Stimulated activated CD8-positive, alpha-beta memory T cell treated with anti-CD3 and anti-CD28 coated beads, Interleukin-15, amount 100 ng/mL, for 1 hour (primary cell): ENCODE measurements around the gene ELMO1.
"Not testable (repeated sequence)": the region's sequence is repeated elsewhere in the genome, so short reads cannot be mapped to it uniquely, and the experiment has no call there.

Experiments used
- DNase-seq: peaks from one replicate; pipeline ENCODE4 v3.0.0-alpha.2; 2020; ENCODE audit warnings: low read depth

The ELMO1 gene

GRCh38 chr7:37187179-37187578 lies 261.5 kb downstream of the ELMO1 start:
- no peak for DNase-seq

DNA sequence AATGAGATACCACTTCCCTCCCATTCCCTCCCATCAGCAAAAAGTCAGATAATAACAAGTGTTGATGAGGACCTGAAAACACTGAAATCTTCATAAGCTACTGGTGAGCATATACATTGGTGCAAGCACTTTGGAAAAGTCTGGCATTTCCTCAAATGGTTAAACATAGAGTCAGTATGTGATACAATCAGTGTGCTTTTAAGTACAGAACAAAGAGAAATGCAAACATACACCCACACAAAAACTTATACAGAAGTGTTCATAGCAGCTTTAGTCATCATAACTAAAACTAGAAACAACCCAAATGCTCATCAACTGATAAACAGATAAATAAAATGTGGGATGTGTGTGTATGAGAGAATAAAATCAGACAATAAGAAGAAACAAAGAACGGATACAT lies 261.9 kb downstream of the ELMO1 start:
- DNase-seq: no peak

GRCh38 chr7:37181550-37181932 lies 267.1 kb downstream of the ELMO1 start:
- DNase-seq: no peak

GRCh38 chr7:37180828-37181549 lies 267.7 kb downstream of the ELMO1 start:
- DNase-seq: no peak

- no peak for DNase-seq
These were observed 272.6 kb downstream of the ELMO1 start for GRCh38 chr7:37176079-37176478.

DNA sequence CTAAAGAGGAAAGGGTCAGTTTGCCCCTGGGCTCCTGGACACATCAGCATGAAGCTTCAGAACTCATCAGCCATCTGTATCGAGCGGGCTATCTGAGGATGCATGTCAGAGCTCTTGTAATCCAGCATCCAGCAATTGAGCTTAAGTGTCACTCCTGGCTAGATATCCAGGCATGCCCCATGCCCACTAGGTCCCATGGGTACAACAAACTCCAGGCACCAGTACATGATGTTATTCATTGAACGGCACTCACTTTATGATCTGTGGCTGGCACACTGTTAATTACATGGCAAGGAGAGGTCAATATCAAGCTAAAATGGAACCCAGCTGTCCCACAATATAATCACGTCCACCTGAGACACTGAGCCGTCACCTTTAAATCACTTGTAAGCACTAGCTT lies 274.2 kb downstream of the ELMO1 start:
- no peak for DNase-seq

- no peak for DNase-seq
These were observed 275.0 kb downstream of the ELMO1 start for GRCh38 chr7:37173670-37174069.

DNA sequence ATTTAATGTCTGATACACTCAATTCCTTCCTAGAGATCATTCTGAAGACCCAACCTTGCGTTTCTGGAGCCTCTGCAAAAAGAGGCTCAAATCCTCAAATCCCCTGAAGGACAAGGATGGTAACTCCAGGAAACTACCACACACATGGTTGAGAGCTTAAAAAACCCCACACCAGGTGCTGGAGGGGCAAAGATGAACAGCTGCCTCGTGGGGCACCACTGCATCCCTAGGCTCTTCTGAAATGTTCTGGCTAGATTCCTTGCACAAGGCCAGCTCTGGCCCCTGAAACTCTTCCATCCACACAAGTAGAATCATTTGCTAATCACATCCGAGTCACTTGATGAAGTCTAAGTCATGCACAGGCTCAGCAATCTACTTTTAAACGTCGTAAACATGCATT lies 286.6 kb downstream of the ELMO1 start:
- no peak for DNase-seq

DNA sequence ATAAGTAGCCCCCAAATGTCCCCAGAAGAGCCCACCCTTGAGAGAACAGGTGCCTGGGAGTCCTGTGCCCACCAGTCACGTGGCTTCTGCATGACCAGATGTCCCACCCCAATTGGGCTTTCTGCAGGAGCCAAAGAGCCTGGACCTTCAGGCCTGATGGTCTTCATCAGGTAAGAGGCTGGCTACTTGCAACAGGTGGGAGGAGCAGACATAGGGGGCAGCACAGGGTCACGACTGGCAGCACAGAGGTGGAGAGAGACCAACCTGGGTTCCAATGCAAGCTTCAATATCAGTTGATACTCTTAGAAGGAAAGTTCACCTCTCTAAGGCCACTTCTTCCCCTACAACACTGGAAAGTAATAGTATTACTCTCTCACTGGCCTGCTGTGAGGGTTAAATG lies 288.0 kb downstream of the ELMO1 start:
- DNase-seq: no peak

DNA sequence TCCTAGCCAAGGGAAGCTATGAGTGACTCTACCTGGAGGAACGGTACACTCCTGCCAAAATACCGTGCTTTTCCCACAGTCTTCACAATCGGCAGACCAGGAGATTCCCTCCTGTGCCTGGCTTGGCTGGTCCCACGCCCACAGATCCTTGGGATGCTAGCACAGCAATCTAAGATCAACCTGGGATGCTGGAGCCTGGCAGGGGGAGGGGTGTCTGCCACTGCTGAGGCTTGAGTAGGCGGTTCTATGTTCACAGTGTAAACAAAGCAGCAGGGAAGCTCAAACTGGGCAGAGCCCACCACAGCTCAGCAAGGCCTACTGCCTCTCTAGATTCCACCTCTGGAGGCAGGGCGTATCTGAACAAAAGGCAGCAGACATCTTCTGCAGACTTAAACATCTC lies 295.3 kb downstream of the ELMO1 start:
- DNase-seq: no peak

DNA sequence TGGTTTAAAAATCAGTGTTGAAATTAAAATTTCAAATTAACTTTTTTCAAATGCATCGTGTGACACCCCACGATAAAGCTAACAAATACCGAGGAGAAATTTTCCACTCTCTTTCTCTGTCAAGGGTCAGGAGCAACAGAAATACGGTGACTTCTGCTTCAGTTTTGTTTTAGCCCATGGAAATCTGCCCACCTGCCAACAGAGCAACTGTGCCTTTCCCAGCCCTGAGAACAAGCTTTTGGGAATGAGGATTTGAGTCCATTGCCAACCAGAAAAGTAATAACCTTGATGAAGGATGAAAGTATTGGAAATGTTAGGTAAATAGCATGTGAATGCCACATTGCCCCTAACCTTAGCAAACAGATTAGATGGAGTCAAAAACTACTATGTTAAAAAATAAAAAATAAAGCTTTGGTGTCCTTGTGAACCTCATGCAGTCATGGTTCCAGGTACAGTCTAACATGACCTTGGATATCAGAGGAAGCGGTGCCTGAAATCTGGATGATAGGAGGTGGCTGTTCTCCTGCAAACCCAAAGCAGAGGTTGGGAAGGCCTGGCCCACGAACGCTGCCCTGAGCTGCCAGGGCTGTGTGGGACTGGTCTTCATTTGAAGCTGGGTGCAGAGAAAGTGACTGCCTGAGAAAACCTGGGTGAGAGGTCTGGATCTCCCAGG lies 296.8 kb downstream of the ELMO1 start:
- DNase-seq: no peak

- DNase-seq: no peak
These were observed 297.8 kb downstream of the ELMO1 start for GRCh38 chr7:37150856-37151255.

GRCh38 chr7:37150180-37150579 lies 298.5 kb downstream of the ELMO1 start:
- no peak for DNase-seq

DNA sequence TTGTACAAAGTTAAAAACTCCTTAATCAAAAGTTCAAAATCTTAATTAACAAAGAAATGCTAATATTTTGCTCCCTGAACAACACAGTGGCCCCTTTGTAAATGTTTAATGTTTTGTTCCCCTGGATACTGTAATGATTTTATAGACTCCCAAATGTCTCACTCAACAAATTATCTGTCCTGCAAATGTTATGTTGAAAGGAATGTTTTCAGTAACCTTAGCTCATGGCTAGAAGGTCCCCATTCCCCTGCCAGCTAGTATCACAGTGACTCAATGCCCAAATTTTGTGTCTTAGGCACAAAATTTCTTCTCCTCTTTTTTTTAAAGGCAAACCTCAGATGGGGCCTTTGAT lies 298.9 kb downstream of the ELMO1 start:
- no peak for DNase-seq

GRCh38 chr7:37149051-37149772 lies 299.5 kb downstream of the ELMO1 start:
- no peak for DNase-seq

GRCh38 chr7:37145682-37146081 lies 303.0 kb downstream of the ELMO1 start:
- DNase-seq: no peak

GRCh38 chr7:37144423-37144822 lies 304.2 kb downstream of the ELMO1 start:
- DNase-seq: no peak

GRCh38 chr7:37142958-37143357 lies 305.7 kb downstream of the ELMO1 start:
- no peak for DNase-seq

DNA sequence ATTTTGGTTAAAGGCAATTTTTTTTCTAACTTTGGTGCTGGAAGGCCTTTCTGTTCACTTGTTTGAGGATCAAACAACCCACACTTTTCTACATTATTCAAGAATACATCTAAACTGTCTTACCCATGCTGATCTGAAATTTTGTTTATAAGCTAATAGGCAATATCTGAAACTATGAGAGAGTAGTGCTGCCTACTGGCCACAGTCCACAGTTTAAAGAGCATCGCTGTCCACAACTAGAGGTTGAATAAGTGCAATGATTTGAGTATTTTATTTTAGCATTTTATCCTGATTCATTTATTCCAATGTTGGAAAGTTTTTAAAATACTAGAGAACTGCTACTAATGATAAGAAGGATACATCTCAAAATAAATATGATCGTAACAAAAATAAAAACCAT lies 306.9 kb downstream of the ELMO1 start:
- DNase-seq: no peak

DNA sequence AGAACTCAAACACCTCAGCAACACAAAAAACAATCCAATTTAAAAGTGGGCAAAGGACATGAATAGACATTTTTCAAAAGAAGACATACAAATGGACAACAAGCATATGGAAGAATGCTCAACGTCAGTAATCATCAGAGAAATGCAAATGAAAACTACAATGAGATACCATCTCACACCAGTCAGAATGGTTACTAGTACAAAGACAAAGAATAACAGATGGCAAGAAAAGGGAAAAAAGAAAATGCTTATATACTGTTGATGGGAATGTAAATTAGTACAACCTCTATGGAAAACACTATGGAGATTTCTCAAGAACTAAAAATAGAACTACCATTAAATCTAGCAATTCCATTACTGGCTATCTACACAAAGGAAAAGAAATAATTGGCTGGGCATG lies 314.8 kb downstream of the ELMO1 start:
- not testable (repeated sequence) for DNase-seq

DNA sequence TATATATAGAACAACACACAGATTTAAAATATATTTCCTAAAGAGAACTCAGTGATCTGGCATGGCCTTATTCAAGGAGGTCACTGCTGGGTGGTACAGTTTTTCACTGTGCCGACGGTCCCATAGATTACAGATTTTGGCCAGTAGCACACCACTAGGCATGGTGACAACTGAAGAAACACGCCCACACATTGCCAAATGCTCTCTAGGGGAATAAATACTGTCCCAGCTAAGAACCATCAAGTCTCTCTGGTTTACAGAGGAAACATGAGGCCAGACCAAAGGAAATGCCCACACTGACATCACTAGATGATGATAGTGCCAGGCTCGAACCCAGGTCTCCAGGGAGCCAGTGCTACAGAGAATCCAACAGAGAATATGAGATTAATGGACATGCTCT lies 316.8 kb downstream of the ELMO1 start:
- DNase-seq: no peak

GRCh38 chr7:37129035-37129425 lies 319.6 kb downstream of the ELMO1 start:
- DNase-seq: no peak

DNA sequence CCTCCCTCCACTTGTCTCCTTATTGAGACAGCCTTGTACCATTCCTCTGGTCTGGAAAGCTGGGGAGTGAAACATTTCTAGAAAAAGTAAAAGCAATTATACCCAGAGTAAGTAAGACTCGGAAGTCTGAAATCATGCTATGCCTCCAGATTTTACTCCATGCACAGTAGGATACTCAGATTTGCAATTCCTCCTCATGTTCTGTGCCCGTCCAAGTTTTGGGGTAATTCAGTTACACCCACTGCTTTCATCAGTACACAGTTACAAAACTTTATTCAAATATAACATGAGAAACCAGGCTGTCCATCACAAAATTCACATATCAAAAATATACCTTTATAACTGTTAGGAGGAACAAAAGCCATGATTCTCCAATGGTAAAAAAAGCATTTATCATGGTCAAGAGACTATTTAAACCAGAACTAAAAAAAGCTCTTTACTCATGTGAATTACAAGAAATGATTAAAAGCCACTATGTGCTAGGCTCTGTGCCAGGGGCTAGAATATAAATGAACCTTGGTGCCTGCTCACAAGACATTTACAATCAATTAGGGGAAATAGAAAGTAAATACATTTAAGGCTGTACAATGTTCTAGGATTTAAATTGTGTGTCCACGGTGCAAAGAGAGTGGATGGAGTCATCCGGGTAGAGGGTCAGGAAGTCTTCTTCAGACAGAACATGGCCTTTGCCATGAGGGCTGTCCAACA lies 320.2 kb downstream of the ELMO1 start:
- DNase-seq: no peak
